Measurements from ENCODE around the gene ZBED5. TPM values are rescaled to one million over a fixed set of nuclear protein-coding genes. Genes with fewer than 3 reads are reported as not detected.

The ZBED5 gene
- total and polyA plus RNA-seq, 2 of the 4 experiments (the other 2 are of a cell fraction), result 28.2 to 30.8 TPM

- in situ Hi-C loops (cut with MboI; ENCODE audit: low sequenced_read_pairs), result no loop called here
- DNase-seq (no peak), ATAC-seq (ENCODE audit: low read depth) (no peak)
- Histone ChIP-seq H2BK5ac (ENCODE audit: low read depth, low read length, poor library complexity, severe bottlenecking) (no peak overlapping the region), H2AFZ (replicated peaks; ENCODE audit: low read length, poor library complexity) (no peak overlapping the region), H3K27ac (ENCODE audit: insufficient read depth, low read length) (no peak overlapping the region), H2BK120ac (ENCODE audit: low read depth, low read length) (no peak overlapping the region), H2AK5ac (ENCODE audit: low read depth, low read length) (no peak overlapping the region), H3K14ac (replicated peaks; ENCODE audit: low read depth, low read length) (no peak overlapping the region), H3K79me1 (ENCODE audit: low read depth in 1 of 2, low read length in 2 of 2) (peaks cover 44 to 72% of the 10 kb centered on the region in 2 experiments), H3K4me2 (ENCODE audit: low read depth, low read length) (no peak overlapping the region), H2BK15ac (ENCODE audit: low read depth, low read length) (no peak overlapping the region), H3K4ac (ENCODE audit: low read depth, low read length) (no peak overlapping the region), H2BK20ac (ENCODE audit: low read depth, low read length) (no peak overlapping the region), H3K27me3 (ENCODE audit: control insufficient read depth, insufficient read depth, low read length) (no peaks in the 10 kb centered on the region), H3K4me3 (ENCODE audit: insufficient read depth, low read depth, low read length) (no peak overlapping the region), H4K20me1 (ENCODE audit: insufficient read depth, low read length) (peaks cover 85% of the 10 kb centered on the region), H4K5ac (ENCODE audit: low read depth, low read length) (no peak overlapping the region), H4K91ac (ENCODE audit: insufficient read depth, low read depth, low read length) (no peak overlapping the region), H4K8ac (ENCODE audit: low read depth in 2 of 2, low read length in 2 of 2) (no peak overlapping the region), H3K18ac (ENCODE audit: low read depth, low read length) (no peak overlapping the region), H3K56ac (ENCODE audit: extremely low read depth, insufficient read depth, low read length) (no peak overlapping the region), H3K36me3 (ENCODE audit: control insufficient read depth, insufficient read depth, low read length) (peaks cover 72% of the 10 kb centered on the region), H3K4me1 (ENCODE audit: control insufficient read depth, insufficient read depth, low read length) (peaks cover 4% of the 10 kb centered on the region), H3K9me1 (ENCODE audit: insufficient read depth, low read length) (no peaks in the 10 kb centered on the region), H3K23ac (ENCODE audit: low read depth, low read length) (peak overlapping the region; percentile 29; the same call in 1 of the 2 replicates), H2AK9ac (replicated peaks; ENCODE audit: low read depth, low read length, poor library complexity) (no peak overlapping the region), H3K9me3 (ENCODE audit: control insufficient read depth, insufficient read depth, low read length) (no peaks in the 10 kb centered on the region), H3K9ac (ENCODE audit: low read depth, low read length) (no peak overlapping the region)
- intact Hi-C loops (cut with micrococcal nuclease), result no loop called here
- no CpG with 5 or more reads among the region's 6 CpGs for WGBS, 2 experiments (ENCODE audit: extremely low coverage in 2 of 2, insufficient read length in 1 of 2)
- POLR2A ChIA-PET (ENCODE audit: unreplicated experiment), result interaction anchor here (0.6 kb wide), 1 partner anchor 97 kb away, joined by 3 read pairs; no protein-coding TSS in a partner anchor
- BruUV-seq (replicated peaks), result no TSS peak
- dilution Hi-C loops (cut with HindIII; ENCODE audit: low sequenced_read_pairs, unreplicated experiment), result no loop called here
- TF ChIP-seq BHLHE40 (IDR thresholded peaks at IDR 0.05; ENCODE audit: low read depth, low read length), result no peak
- TF ChIP-seq MAFK (IDR thresholded peaks at IDR 0.05; ENCODE audit: low read depth, low read length), result no peak
- TF ChIP-seq RCOR1 (IDR thresholded peaks at IDR 0.05; ENCODE audit: insufficient replicate concordance, low read length), result no peak
- no peak for TF ChIP-seq NFE2L2 (IDR thresholded peaks at IDR 0.05; ENCODE audit: low read depth, low read length)
- no peak for TF ChIP-seq SMC3 (IDR thresholded peaks at IDR 0.05; ENCODE audit: low read depth, low read length)
- TF ChIP-seq CEBPB (IDR thresholded peaks at IDR 0.05; ENCODE audit: low read depth, low read length), result no peak
- TF ChIP-seq, protein P1, sequence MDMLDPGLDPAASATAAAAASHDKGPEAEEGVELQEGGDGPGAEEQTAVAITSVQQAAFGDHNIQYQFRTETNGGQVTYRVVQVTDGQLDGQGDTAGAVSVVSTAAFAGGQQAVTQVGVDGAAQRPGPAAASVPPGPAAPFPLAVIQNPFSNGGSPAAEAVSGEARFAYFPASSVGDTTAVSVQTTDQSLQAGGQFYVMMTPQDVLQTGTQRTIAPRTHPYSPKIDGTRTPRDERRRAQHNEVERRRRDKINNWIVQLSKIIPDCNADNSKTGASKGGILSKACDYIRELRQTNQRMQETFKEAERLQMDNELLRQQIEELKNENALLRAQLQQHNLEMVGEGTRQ (IDR thresholded peaks at IDR 0.05; ENCODE audit: low read depth, low read length), result no peak
- TF ChIP-seq CTCF (conservative IDR thresholded peaks at IDR 0.05; ENCODE audit: low read depth, low read length), result no peak
- TF ChIP-seq CHD1 (IDR thresholded peaks at IDR 0.05; ENCODE audit: low read depth, low read length), result no peak
- TF ChIP-seq FOS (IDR thresholded peaks at IDR 0.05; ENCODE audit: low read depth, low read length), result no peak
- no peak for TF ChIP-seq MAZ (IDR thresholded peaks at IDR 0.05; ENCODE audit: borderline replicate concordance, low read depth, low read length)
- TF ChIP-seq POLR2A (IDR thresholded peaks at IDR 0.05; ENCODE audit: low read depth, low read length), result no peak
- TF ChIP-seq MXI1 (IDR thresholded peaks at IDR 0.05; ENCODE audit: borderline replicate concordance, low read depth, low read length), result no peak
- TF ChIP-seq RAD21 (IDR thresholded peaks at IDR 0.05; ENCODE audit: low read length), result no peak
- no peak for TF ChIP-seq ELK1 (IDR thresholded peaks at IDR 0.05; ENCODE audit: borderline replicate concordance, low read depth, low read length)
- CTCF ChIA-PET, result interaction anchor here (0.7 to 2.0 kb wide), 4 partner anchors 11 to 224 kb away, joined by 3 to 9 read pairs (median 5); no protein-coding TSS in a partner anchor
Observed at GRCh38 chr11:10803676-10804075, 54.2 kb downstream of the ZBED5 start.
